GM03348 (cell line): Measurements from ENCODE around the gene PHEX.
A peak's percentile ranks its signal among the peaks of the same experiment; 100 is the strongest.

ENCODE experiments used
- DNase-seq: peaks from one replicate; pipeline ENCODE4 v3.0.0; 2012; ENCODE audit warnings: low spot score

Gene PHEX

GRCh38 chrX:22040184-22040583 is 8.1 kb downstream of the PHEX start:
- DNase-seq, result no peak

DNA sequence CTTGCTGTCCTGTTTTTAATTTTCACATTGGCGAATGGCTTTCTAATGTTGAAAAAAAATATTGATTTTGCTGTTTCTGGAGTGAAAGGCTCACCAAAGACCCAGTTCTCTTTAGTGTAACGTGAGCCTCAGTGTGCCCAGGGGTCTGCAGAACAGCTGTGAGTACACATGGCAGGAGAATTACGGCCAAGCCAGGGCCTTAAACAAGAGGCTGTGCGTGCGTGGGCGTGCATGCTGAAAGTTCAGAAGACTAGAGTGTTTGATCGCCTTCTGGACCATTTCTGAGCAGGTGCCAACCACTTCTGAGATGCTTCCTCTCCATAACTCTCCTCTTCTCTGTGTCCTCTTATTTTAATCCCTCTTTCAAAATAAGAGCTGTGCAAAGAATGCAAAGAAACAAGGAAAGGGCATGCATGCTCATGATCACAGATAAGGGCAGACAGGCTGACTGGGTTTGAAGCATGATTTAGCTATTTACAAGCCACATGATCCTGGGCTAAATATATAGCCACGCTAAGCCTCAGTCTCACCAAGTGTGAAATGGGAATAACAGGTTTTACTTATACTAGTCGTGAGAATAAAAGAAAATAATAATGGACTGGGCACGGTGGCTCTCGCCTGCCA is 9.9 kb downstream of the PHEX start:
- DNase-seq, result no peak

DNA sequence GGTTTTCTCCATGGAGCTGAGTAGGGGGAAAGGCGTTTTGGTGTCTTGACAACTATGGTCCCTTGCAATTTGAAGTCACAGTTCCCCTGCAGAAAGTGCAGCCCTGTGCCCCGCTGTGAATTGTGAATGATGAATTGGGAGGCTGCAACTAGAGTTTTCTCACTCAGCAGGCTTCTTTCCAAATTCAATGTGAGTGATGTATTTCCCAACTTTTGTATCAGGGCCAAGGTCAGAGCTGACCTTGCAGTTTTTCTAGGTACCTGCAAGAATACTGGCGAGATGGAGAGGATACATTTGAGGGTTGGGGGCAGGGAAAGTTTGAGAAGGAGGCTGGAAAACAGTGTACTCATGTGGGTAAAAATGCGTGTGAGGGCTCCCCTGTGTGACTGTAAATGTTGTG is 11.7 kb downstream of the PHEX start:
- DNase-seq, result no peak

- no peak for DNase-seq
These were observed 15.3 kb downstream of the PHEX start for GRCh38 chrX:22047468-22047867.

- DNase-seq, result no peak
These were observed 21.4 kb downstream of the PHEX start for GRCh38 chrX:22053481-22053880.

DNA sequence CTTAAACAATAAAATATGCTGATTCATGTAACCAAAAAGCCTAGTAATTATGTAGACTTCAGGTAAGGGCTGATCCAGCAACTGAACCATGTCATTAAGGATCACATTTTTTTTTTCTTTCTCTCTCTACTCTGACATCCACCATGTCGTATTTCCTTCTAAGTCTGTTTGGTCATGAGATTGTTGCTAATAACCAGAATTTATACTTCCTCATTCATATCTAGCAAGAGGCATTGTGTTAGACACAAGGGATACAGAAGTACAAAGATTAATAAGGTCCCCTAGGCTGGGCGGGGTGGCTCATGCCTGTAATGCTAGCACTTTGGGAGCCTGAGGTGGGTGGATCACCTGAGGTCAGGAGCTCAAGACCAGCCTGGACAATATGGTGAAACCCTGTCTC is 24.1 kb downstream of the PHEX start:
- DNase-seq, result no peak

GRCh38 chrX:22057667-22058066 is 25.5 kb downstream of the PHEX start:
- DNase-seq, result no peak

- no peak for DNase-seq
These were observed 27.6 kb downstream of the PHEX start for GRCh38 chrX:22059775-22060174.

DNA sequence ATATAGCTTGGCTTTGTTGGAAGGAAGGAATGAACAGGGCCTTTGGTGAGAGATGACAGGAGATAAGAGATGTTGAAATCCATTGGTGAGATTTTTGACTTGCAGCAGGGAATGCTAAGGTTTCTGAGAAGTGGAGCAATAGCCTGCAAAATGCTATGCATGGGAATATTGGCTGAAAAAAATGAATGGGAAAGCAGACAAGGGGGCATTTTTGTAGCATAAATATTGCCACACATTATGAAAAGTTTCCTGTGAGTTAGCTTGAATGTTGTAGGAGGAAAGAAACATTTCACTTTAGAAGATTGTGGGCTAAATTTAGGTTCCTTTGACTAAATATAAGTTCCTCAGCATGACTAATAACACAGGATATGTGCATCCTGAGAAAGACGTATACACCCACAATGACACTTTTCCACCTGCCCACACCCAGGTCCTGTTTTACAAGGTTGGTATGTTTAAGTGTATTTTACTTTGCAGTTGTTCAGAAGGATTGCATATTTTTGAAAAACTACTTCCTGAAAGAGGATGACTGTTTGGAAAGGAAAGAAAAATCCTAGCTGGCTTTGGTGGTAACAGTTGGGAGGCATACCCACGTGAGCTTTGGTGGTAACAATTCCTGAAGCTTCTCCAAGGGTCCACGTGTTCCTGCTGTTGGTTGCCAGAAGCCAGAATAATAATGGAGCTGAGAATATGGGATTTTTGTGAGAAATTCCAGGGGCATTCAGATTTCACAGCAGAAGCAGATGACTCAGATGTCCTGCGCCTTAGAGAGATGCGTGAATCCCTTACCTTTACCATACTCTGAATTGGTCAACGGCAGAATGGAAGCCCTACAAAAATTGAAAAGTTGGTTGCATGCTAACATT is 28.5 kb downstream of the PHEX start:
- DNase-seq, result peak; percentile 17

GRCh38 chrX:22063284-22063683 is 31.2 kb downstream of the PHEX start:
- no peak for DNase-seq

- no peak for DNase-seq
These were observed 37.5 kb downstream of the PHEX start for GRCh38 chrX:22069586-22069985.

DNA sequence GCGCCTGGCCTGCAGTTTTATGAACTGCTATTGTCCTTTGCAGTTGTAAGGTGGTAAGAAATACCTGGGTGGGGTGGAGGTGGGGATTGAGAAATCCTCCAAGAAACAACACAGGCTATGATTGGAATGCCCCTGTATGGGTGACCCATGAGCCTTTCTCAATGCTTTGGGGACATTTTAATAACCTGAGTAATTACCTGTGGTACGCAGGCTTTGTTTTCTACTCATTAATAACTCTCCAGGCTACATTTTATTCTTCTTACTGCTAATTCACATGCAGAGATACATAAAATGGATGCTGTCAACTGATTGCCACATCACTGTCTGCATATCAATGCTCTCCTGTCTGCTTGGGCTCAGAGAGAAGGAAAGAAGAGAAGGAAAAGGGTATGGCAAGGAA is 41.8 kb downstream of the PHEX start:
- no peak for DNase-seq

- no peak for DNase-seq
These were observed 46.0 kb downstream of the PHEX start for GRCh38 chrX:22078117-22078516.

GRCh38 chrX:22081475-22082092 is 49.5 kb downstream of the PHEX start:
- DNase-seq, result peak; percentile 44

GRCh38 chrX:22086003-22086402 is 53.9 kb downstream of the PHEX start:
- no peak for DNase-seq

GRCh38 chrX:22087011-22087557 is 55.0 kb downstream of the PHEX start:
- no peak for DNase-seq

DNA sequence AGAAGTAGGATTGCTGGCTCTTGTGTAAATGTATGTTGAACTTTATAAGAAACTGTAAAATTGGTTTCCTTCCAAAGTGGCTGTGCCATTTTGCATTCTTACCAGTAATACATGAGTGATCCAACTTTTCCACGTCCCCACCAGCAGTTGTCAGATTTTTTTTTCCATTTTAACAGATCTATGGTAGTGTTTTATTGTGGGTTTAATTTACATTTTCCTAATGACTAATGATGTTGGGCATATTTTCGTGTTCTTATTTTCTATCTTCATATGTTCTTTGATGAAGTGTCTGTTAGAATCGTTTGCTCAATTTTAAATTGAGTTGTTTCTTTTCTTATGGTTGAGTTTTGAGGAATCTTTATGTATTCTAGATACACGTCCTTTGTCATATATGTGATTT is 56.2 kb downstream of the PHEX start:
- DNase-seq, result no peak

DNA sequence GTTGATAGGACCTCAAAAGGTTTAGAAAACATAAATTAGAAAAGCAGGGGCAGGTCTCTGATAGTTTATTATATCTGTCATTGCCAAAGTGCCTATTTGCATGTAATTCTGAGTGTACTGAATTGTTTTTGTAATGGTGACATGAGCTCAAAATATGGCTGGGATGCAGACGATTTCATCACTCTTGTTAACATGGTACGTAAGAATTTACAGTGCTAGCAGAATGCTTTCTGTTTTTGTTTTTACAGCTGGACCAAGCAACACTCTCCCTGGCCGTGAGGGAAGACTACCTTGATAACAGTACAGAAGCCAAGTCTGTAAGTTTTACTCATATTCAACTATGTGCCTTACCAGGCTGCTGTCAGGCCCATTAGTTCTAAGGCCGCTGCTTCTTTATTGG is 58.1 kb downstream of the PHEX start:
- DNase-seq, result peak; percentile 9

DNA sequence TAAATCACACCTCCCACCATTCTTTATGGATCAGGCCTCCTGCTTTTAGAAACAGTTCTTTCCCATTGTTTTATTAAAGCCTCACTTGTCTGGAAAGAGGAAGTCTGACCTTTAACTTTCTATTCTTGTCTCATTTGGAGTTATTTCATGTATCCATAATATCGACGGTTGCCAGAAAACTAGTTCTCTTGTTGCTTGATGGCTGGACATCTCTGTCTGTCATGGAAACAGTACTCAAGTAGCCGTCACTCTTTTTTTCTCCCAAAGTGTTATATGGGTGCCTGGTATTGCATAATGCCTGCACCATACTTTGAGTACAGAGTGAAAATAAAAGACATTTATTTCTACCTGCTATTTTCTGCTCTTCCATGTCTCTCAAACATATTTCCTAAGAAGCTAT is 61.4 kb downstream of the PHEX start:
- no peak for DNase-seq

- peak; percentile 46 for DNase-seq
These were observed 63.2 kb downstream of the PHEX start for GRCh38 chrX:22095286-22095685.

GRCh38 chrX:22095856-22096255 is 63.7 kb downstream of the PHEX start:
- no peak for DNase-seq

- DNase-seq, result peak; percentile 16
These were observed 65.0 kb downstream of the PHEX start for GRCh38 chrX:22097012-22097694.
